GM12878 (cell line): Measurements from ENCODE around the gene GLI2. TPM values are rescaled to one million over a fixed set of nuclear protein-coding genes. Genes with fewer than 3 reads are reported as not detected.

Experiments
- ATAC-seq: fragments of 200-7000 bp; cut with Tn5 transposase; 3 replicates; pipeline ENCODE4 v1.9.1; 2020; ENCODE audit warnings: mild to moderate bottlenecking, moderate library complexity
- BruUV-seq: library from RNA; stranded (reverse); fragments of 400-500 nt; replicated peaks from 2 replicates; lab custom pipeline; 2021; lab: Mats Ljungman, UMichigan
- CTCF ChIA-PET: fragments of 300-600 bp; sonication (Branson Sonifier 250); formaldehyde crosslinking; extraction: SDS; loops from one replicate; lab custom pipeline; 2021; ENCODE audit warnings: inconsistent platforms; lab: Yijun Ruan, JAX
- POLR2A ChIA-PET: fragments of 350-600 bp; formaldehyde crosslinking; extraction: SDS; loops from one replicate; lab custom pipeline; 2021; ENCODE audit warnings: inconsistent platforms; lab: Charles Lee
- RAD21 ChIA-PET: fragments of 300-600 bp; sonication (Branson Sonifier 250); formaldehyde crosslinking; loops from one replicate; lab custom pipeline; 2023; ENCODE audit warnings: antibody characterized with exemption; ENCODE audit not compliant: unreplicated experiment; lab: Charles Lee
- SMC1A ChIA-PET: fragments of 300-600 bp; sonication (Branson Sonifier 250); formaldehyde crosslinking; loops from one replicate; lab custom pipeline; 2023; ENCODE audit not compliant: unreplicated experiment, uncharacterized antibody; lab: Charles Lee
- DNase-seq: peaks from one replicate; pipeline ENCODE4 v3.0.0-alpha.2; 2011; ENCODE audit warnings: low read depth, low spot score
- FAIRE-seq: peaks from 3 replicates; lab custom pipeline; 2011; peaks lifted over from hg19 to GRCh38; lab: Jason Lieb, UNC
- H2AFZ ChIP-seq: 2 replicates; pipeline ENCODE4 v1.6.0; 2011; ENCODE audit warnings: low read depth, low read length, control low read depth; ENCODE audit not compliant: control insufficient read depth
- H3K27ac ChIP-seq: 2 replicates; pipeline ENCODE4 v1.5.1; 2011; ENCODE audit warnings: control low read depth; ENCODE audit not compliant: control insufficient read depth, insufficient read depth
- H3K27me3 ChIP-seq, 2 experiments: replicated peaks in 1 of 2; 2 replicates each; pipeline versions ENCODE4 v1.6.0 to v1.6.1; 2011; ENCODE audit warnings: low read length in 1 of 2; ENCODE audit not compliant: control insufficient read depth in 2 of 2, insufficient read depth in 2 of 2
- H3K36me3 ChIP-seq, 2 experiments: 2 replicates each; pipeline ENCODE4 v1.5.1; 2011; ENCODE audit warnings: low read length in 1 of 2; ENCODE audit not compliant: control insufficient read depth in 2 of 2, insufficient read depth in 2 of 2
- H3K4me1 ChIP-seq: 2 replicates; pipeline ENCODE4 v1.6.1; 2011; ENCODE audit warnings: mild to moderate bottlenecking, low read length, moderate library complexity, mixed read lengths; ENCODE audit not compliant: control insufficient read depth, insufficient read depth
- H3K4me2 ChIP-seq: 2 replicates; pipeline ENCODE4 v1.6.0; 2011; ENCODE audit warnings: control low read depth; ENCODE audit not compliant: control insufficient read depth, insufficient read depth
- H3K4me3 ChIP-seq: fragments of 200-600 bp; sonication (generic); 2 replicates; pipeline ENCODE4 v1.5.1; 2016
- H3K79me2 ChIP-seq: 2 replicates; pipeline ENCODE4 v1.6.0; 2011; ENCODE audit warnings: low read length; ENCODE audit not compliant: control insufficient read depth, insufficient read depth
- H3K9ac ChIP-seq: 2 replicates; pipeline ENCODE4 v1.8.0; 2011; ENCODE audit warnings: low read length, control low read depth, mixed read lengths; ENCODE audit not compliant: control insufficient read depth, insufficient read depth
- H3K9me3 ChIP-seq: replicated peaks from 3 replicates; pipeline ENCODE4 v1.5.1; 2011; ENCODE audit warnings: mild to moderate bottlenecking, low read length; ENCODE audit not compliant: control insufficient read depth, insufficient read depth
- H4K20me1 ChIP-seq: 2 replicates; pipeline ENCODE4 v1.6.0; 2011; ENCODE audit not compliant: control insufficient read depth, insufficient read depth
- CBFB ChIP-seq: IDR thresholded peaks from 2 replicates; pipeline ENCODE4 v1.6.1; 2016; ENCODE audit warnings: antibody characterized with exemption, low read depth
- EP300 ChIP-seq, 2 experiments: fragments of 150-350 bp in 1 of 2; IDR thresholded peaks; 2 replicates each; pipeline ENCODE4 v1.6.1; 2011 to 2012; ENCODE audit warnings: low read depth in 2 of 2, low read length in 2 of 2, borderline replicate concordance in 1 of 2, improper control_type of control experiment in 1 of 2, inconsistent platforms in 1 of 2; ENCODE audit not compliant: control insufficient read depth in 1 of 2
- MTA3 ChIP-seq: IDR thresholded peaks from 2 replicates; pipeline ENCODE4 v1.6.1; 2012; ENCODE audit warnings: low read length, inconsistent platforms, borderline replicate concordance
- RAD51 ChIP-seq: fragments of 450-650 bp; IDR thresholded peaks from 2 replicates; pipeline ENCODE4 v1.6.1; 2016; ENCODE audit warnings: moderate library complexity, mild to moderate bottlenecking, inconsistent platforms
- RBBP5 ChIP-seq: fragments of 200-600 bp; sonication (generic); conservative IDR thresholded peaks from 2 replicates; pipeline ENCODE4 v1.6.1; 2016
- TCF12 ChIP-seq: IDR thresholded peaks from 2 replicates; pipeline ENCODE4 v1.6.1; 2011; ENCODE audit warnings: low read depth, mild to moderate bottlenecking, low read length
- WGBS: methylation state at CpG from one replicate; pipeline ENCODE4 v1.1.6; 2016; ENCODE audit warnings: low lambda C conversion rate; ENCODE audit not compliant: insufficient replicate concordance, insufficient coverage; ENCODE audit errors: missing lambda C conversion rate; 5-methylcytosine and 5-hydroxymethylcytosine counted together
- in situ Hi-C: fragments of 300-500 bp; cut with MboI; formaldehyde crosslinking; loops from 9 replicates; pipeline ENCODE4 v1.14.3; 2018; ENCODE audit warnings: mixed read lengths
- intact Hi-C: fragments of 100-400 bp; cut with micrococcal nuclease; formaldehyde crosslinking; loops from one replicate; pipeline ENCODE4 v1.14.2; 2022; ENCODE audit not compliant: unreplicated experiment
- polyA plus RNA-seq, 11 experiments: library from polyadenylated mRNA; depleted of rRNA in 4 of 11; unstranded in 6 of 11; stranded (reverse) in 5 of 11; fragments of >200 nt; fragmentation: Nextera tagmentation in 4 of 11; fragmentation: Illumina TruSeq in 1 of 11; extraction: Ambion mirVana in 4 of 11; extraction: Trizol in 1 of 11; gene quantifications; 1 replicate in 1 of 11; 2 replicates in 10 of 11; pipeline versions ENCODE4 v1.2.1 to v1.2.3, GENCODE V29; 2011 to 2016; ENCODE audit warnings: inconsistent platforms in 2 of 11, missing spikeins in 2 of 11, low read depth in 1 of 11
- total RNA-seq, 4 experiments: library from RNA; depleted of rRNA in 3 of 4; stranded (reverse); fragments of >200 nt in 3 of 4; fragmentation: Illumina TruSeq in 1 of 4; extraction: Trizol in 1 of 4; gene quantifications; 2 replicates each; pipeline versions ENCODE4 v1.2.1 to v1.2.3, GENCODE V29; 2013 to 2021
- TF ChIP-seq, protein P1 (sequence below): fragments of 450-650 bp; IDR thresholded peaks from 2 replicates; pipeline ENCODE4 v1.6.1; 2016; ENCODE audit warnings: mild to moderate bottlenecking
- TF ChIP-seq, protein P2 (sequence below): fragments of 450-650 bp; IDR thresholded peaks from 2 replicates; pipeline ENCODE4 v1.6.1; 2017; ENCODE audit warnings: mild to moderate bottlenecking
- TF ChIP-seq, protein P3 (sequence below): fragments of 450-650 bp; IDR thresholded peaks from 2 replicates; pipeline ENCODE4 v1.6.1; 2016; ENCODE audit warnings: mild to moderate bottlenecking
- TF ChIP-seq, protein P4 (sequence below): fragments of 450-650 bp; IDR thresholded peaks from 2 replicates; pipeline ENCODE4 v1.6.1; 2016; ENCODE audit warnings: mild to moderate bottlenecking, moderate library complexity, borderline replicate concordance

The GLI2 gene
- total and polyA plus RNA-seq, 10 of the 15 experiments (the other 5 are each of a cell fraction or from before 2014, with no cell fraction given): 0.01 TPM; not detected in 9

DNA sequence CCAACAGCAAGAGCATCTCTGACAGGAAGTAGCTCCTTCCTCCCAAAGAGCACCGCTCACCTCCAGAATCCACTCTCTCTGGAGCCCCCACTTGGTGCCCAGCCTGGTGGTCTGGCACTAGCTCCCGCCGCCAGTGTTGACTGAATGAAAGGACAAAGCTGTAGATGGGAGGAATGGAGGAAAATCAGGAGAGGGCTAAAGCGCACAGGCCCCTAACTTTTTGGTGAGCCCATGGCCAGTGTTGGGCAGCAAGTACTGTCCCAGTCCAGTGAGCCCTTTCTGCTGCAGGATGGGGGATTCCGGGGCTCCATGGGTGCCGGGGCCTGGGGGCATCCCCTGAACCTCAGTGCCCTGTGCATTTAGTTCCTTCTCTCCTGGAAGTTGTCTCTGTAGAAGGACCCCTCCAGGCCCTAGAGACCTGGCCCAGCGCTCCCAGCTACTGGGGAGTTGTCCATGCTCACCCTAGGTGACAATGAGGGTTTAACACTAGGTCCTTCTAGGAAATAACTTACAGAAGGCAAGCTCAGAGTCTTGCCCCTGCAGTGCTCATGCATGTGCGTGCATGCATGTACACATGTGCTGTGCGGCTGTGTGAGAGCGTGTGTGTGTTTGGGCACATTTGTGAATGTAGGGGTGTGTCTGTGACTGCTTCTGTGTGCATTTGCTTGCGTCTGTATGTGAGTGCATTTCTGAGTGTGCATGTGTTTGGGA lies 33.6 kb downstream of the GLI2 start:
- Histone ChIP-seq H4K20me1 (no peaks in the 10 kb centered on the region), H3K4me1 (no peaks in the 10 kb centered on the region), H3K79me2 (no peaks in the 10 kb centered on the region), H3K9ac (no peak overlapping the region), H3K27ac (no peak overlapping the region), H3K4me3 (no peak overlapping the region), H3K9me3 (no peaks in the 10 kb centered on the region), H3K4me2 (no peak overlapping the region), H3K36me3 (no peaks in the 10 kb centered on the region), H2AFZ (no peak overlapping the region), H3K27me3 (peaks cover 0 to 4% of the 10 kb centered on the region in 2 experiments; a peak in 2 of 4 replicates)
- FAIRE-seq (no peak), DNase-seq (no peak), ATAC-seq (no peak)
- WGBS: 38% methylated on average over 11 of the region's 11 CpGs
- intact Hi-C loops (no loop called here), in situ Hi-C loops (no loop called here)
- BruUV-seq: no TSS peak
- ChIA-PET CTCF (no interaction called here), SMC1A (no interaction called here), POLR2A (no interaction called here), RAD21 (no interaction called here)
- no peak for TF ChIP-seq CBFB
- TF ChIP-seq, protein P1, sequence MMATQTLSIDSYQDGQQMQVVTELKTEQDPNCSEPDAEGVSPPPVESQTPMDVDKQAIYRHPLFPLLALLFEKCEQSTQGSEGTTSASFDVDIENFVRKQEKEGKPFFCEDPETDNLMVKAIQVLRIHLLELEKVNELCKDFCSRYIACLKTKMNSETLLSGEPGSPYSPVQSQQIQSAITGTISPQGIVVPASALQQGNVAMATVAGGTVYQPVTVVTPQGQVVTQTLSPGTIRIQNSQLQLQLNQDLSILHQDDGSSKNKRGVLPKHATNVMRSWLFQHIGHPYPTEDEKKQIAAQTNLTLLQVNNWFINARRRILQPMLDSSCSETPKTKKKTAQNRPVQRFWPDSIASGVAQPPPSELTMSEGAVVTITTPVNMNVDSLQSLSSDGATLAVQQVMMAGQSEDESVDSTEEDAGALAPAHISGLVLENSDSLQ: no peak
- TF ChIP-seq RBBP5: no peak
- TF ChIP-seq, protein P2, sequence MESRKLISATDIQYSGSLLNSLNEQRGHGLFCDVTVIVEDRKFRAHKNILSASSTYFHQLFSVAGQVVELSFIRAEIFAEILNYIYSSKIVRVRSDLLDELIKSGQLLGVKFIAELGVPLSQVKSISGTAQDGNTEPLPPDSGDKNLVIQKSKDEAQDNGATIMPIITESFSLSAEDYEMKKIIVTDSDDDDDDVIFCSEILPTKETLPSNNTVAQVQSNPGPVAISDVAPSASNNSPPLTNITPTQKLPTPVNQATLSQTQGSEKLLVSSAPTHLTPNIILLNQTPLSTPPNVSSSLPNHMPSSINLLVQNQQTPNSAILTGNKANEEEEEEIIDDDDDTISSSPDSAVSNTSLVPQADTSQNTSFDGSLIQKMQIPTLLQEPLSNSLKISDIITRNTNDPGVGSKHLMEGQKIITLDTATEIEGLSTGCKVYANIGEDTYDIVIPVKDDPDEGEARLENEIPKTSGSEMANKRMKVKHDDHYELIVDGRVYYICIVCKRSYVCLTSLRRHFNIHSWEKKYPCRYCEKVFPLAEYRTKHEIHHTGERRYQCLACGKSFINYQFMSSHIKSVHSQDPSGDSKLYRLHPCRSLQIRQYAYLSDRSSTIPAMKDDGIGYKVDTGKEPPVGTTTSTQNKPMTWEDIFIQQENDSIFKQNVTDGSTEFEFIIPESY: no peak
- TF ChIP-seq, protein P3, sequence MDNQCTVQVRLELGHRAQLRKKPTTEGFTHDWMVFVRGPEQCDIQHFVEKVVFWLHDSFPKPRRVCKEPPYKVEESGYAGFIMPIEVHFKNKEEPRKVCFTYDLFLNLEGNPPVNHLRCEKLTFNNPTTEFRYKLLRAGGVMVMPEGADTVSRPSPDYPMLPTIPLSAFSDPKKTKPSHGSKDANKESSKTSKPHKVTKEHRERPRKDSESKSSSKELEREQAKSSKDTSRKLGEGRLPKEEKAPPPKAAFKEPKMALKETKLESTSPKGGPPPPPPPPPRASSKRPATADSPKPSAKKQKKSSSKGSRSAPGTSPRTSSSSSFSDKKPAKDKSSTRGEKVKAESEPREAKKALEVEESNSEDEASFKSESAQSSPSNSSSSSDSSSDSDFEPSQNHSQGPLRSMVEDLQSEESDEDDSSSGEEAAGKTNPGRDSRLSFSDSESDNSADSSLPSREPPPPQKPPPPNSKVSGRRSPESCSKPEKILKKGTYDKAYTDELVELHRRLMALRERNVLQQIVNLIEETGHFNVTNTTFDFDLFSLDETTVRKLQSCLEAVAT: no peak
- TF ChIP-seq EP300 (IDR thresholded peaks at IDR 0.05; ENCODE audit: borderline replicate concordance in 1 of 2, control insufficient read depth in 1 of 2, low read depth in 2 of 2, low read length in 2 of 2): no peak
- TF ChIP-seq TCF12: no peak
- TF ChIP-seq MTA3: no peak
- TF ChIP-seq, protein P4, sequence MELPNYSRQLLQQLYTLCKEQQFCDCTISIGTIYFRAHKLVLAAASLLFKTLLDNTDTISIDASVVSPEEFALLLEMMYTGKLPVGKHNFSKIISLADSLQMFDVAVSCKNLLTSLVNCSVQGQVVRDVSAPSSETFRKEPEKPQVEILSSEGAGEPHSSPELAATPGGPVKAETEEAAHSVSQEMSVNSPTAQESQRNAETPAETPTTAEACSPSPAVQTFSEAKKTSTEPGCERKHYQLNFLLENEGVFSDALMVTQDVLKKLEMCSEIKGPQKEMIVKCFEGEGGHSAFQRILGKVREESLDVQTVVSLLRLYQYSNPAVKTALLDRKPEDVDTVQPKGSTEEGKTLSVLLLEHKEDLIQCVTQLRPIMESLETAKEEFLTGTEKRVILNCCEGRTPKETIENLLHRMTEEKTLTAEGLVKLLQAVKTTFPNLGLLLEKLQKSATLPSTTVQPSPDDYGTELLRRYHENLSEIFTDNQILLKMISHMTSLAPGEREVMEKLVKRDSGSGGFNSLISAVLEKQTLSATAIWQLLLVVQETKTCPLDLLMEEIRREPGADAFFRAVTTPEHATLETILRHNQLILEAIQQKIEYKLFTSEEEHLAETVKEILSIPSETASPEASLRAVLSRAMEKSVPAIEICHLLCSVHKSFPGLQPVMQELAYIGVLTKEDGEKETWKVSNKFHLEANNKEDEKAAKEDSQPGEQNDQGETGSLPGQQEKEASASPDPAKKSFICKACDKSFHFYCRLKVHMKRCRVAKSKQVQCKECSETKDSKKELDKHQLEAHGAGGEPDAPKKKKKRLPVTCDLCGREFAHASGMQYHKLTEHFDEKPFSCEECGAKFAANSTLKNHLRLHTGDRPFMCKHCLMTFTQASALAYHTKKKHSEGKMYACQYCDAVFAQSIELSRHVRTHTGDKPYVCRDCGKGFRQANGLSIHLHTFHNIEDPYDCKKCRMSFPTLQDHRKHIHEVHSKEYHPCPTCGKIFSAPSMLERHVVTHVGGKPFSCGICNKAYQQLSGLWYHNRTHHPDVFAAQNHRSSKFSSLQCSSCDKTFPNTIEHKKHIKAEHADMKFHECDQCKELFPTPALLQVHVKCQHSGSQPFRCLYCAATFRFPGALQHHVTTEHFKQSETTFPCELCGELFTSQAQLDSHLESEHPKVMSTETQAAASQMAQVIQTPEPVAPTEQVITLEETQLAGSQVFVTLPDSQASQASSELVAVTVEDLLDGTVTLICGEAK: no peak
- no peak for TF ChIP-seq RAD51
